D341Med (cell line): ENCODE measurements around the gene PPP1R27.

Experiments
- DNase-seq: peaks from one replicate; pipeline ENCODE4 v3.0.0; 2012; ENCODE audit warnings: low spot score

Gene PPP1R27

GRCh38 chr17:81804559-81805399 is 30.1 kb downstream of the PPP1R27 start:
- no peak for DNase-seq

- peak; percentile 78 for DNase-seq
Observed at GRCh38 chr17:81803728-81804558, 30.9 kb downstream of the PPP1R27 start, which contains the start of gene GCGR. Gene GCGR, plus strand, starts transcription at chr17:81804150. Its CDS starts 4,869 bp downstream, at chr17:81809019.

- no peak for DNase-seq
Observed at GRCh38 chr17:81802856-81803643, 31.8 kb downstream of the PPP1R27 start.

GRCh38 chr17:81802048-81802758 is 32.6 kb downstream of the PPP1R27 start:
- no peak for DNase-seq

- no peak for DNase-seq
Observed at GRCh38 chr17:81801327-81801726, 33.5 kb downstream of the PPP1R27 start.

GRCh38 chr17:81794509-81794908 is 40.3 kb downstream of the PPP1R27 start:
- no peak for DNase-seq

GRCh38 chr17:81794074-81794476 is 40.8 kb downstream of the PPP1R27 start:
- no peak for DNase-seq

GRCh38 chr17:81792675-81793615 is 41.9 kb downstream of the PPP1R27 start:
- no peak for DNase-seq
